Endothelial cell of umbilical vein (primary cell): ENCODE measurements around the gene TRERF1. TPM values are rescaled to one million over a fixed set of nuclear protein-coding genes. Genes with fewer than 3 reads are reported as not detected.

Experiments used
- BruUV-seq: library from RNA; stranded (reverse); fragments of 400-500 nt; replicated peaks from 2 replicates; lab custom pipeline; 2021; lab: Mats Ljungman, UMichigan
- CTCF ChIA-PET: fragments of 300-600, 350-600 bp; sonication (Branson Sonifier 250); formaldehyde crosslinking; loops from one replicate; lab custom pipeline; 2021; ENCODE audit warnings: antibody characterized with exemption, inconsistent platforms; lab: Charles Lee
- POLR2A ChIA-PET: fragments of 300-600, 350-600 bp; sonication (Branson Sonifier 250); formaldehyde crosslinking; loops from one replicate; lab custom pipeline; 2021; ENCODE audit warnings: antibody characterized with exemption, inconsistent platforms; lab: Charles Lee
- DNase-seq: peaks from one replicate; pipeline ENCODE4 v3.0.0-alpha.2; 2011; ENCODE audit warnings: low read depth, low spot score
- FAIRE-seq: peaks from 2 replicates; lab custom pipeline; 2011; peaks lifted over from hg19 to GRCh38; lab: Jason Lieb, UNC
- H2AFZ ChIP-seq: 2 replicates; pipeline ENCODE4 v1.6.0; 2012; ENCODE audit warnings: low read depth, low read length, control low read depth, inconsistent platforms
- H3K27ac ChIP-seq: 2 replicates; pipeline ENCODE4 v1.5.1; 2011; ENCODE audit warnings: low read depth, mild to moderate bottlenecking, control low read depth, low read length, moderate library complexity; ENCODE audit not compliant: insufficient read depth
- H3K27me3 ChIP-seq, 2 experiments: 2 replicates each; pipeline versions ENCODE4 v1.6.0 to v1.6.1; 2011; ENCODE audit warnings: low read length in 2 of 2, mixed read lengths in 1 of 2; ENCODE audit not compliant: control insufficient read depth in 2 of 2, insufficient read depth in 2 of 2
- H3K36me3 ChIP-seq, 2 experiments: 2 replicates in 1 of 2; 3 replicates in 1 of 2; pipeline ENCODE4 v1.5.1; 2011; ENCODE audit warnings: low read length in 2 of 2, mild to moderate bottlenecking in 1 of 2, moderate library complexity in 1 of 2; ENCODE audit not compliant: control insufficient read depth in 2 of 2, insufficient read depth in 2 of 2; ENCODE audit errors: extremely low read depth in 1 of 2
- H3K4me1 ChIP-seq: 3 replicates; pipeline ENCODE4 v1.5.1; 2011; ENCODE audit warnings: mild to moderate bottlenecking, low read length; ENCODE audit not compliant: control insufficient read depth, insufficient read depth; ENCODE audit errors: extremely low read depth
- H3K4me2 ChIP-seq: 2 replicates; pipeline ENCODE4 v1.6.1; 2011; ENCODE audit warnings: low read length, control low read depth, mixed read lengths; ENCODE audit not compliant: insufficient read depth
- H3K4me3 ChIP-seq, 3 experiments: fragments of 200-600 bp in 1 of 3; sonication (generic), shearing (Covaris generic) in 1 of 3; replicated peaks in 1 of 3; 2 replicates each; pipeline ENCODE4 v1.5.1; 2011 to 2016; ENCODE audit warnings: control low read depth in 3 of 3, low read length in 3 of 3, mild to moderate bottlenecking in 2 of 3, inconsistent platforms in 1 of 3, low read depth in 1 of 3, moderate library complexity in 1 of 3; ENCODE audit not compliant: insufficient read depth in 1 of 3
- H3K79me2 ChIP-seq: 2 replicates; pipeline ENCODE4 v1.6.0; 2012; ENCODE audit warnings: low read length, inconsistent platforms; ENCODE audit not compliant: control insufficient read depth, insufficient read depth
- H3K9ac ChIP-seq: replicated peaks from 2 replicates; pipeline ENCODE3; 2011; ENCODE audit warnings: low read length, control low read depth; ENCODE audit not compliant: insufficient read depth; ENCODE audit errors: extremely low read depth
- H3K9me1 ChIP-seq: replicated peaks from 3 replicates; pipeline ENCODE4 v1.6.0; 2011; ENCODE audit warnings: mild to moderate bottlenecking, low read length; ENCODE audit not compliant: control insufficient read depth, insufficient read depth; ENCODE audit errors: extremely low read depth
- H3K9me3 ChIP-seq: replicated peaks from 2 replicates; pipeline ENCODE4 v1.5.1; 2012; ENCODE audit warnings: low read length, inconsistent platforms; ENCODE audit not compliant: control insufficient read depth, insufficient read depth
- H4K20me1 ChIP-seq: replicated peaks from 2 replicates; pipeline ENCODE3; 2011; ENCODE audit warnings: mild to moderate bottlenecking, low read length; ENCODE audit not compliant: control insufficient read depth, insufficient read depth; ENCODE audit errors: extremely low read depth
- EZH2 ChIP-seq: IDR thresholded peaks from 2 replicates; pipeline ENCODE4 v1.6.1; 2012; ENCODE audit warnings: borderline replicate concordance, low read depth, mild to moderate bottlenecking, moderate library complexity, low read length, inconsistent platforms; ENCODE audit not compliant: severe bottlenecking
- FOS ChIP-seq: IDR thresholded peaks from 2 replicates; pipeline ENCODE4 v1.6.1; 2011; ENCODE audit warnings: mild to moderate bottlenecking, low read length, moderate library complexity, borderline replicate concordance; ENCODE audit not compliant: insufficient read depth
- GATA2 ChIP-seq: IDR thresholded peaks from 2 replicates; pipeline ENCODE4 v1.7.0; 2011; ENCODE audit warnings: low read depth, mild to moderate bottlenecking, moderate library complexity, mixed read lengths, low read length; ENCODE audit not compliant: insufficient read length, insufficient read depth
- JUN ChIP-seq: IDR thresholded peaks from 2 replicates; pipeline ENCODE4 v1.6.1; 2011; ENCODE audit warnings: borderline replicate concordance, low read depth; ENCODE audit not compliant: insufficient read length, insufficient read depth
- MYC ChIP-seq: IDR thresholded peaks from one replicate; pipeline ENCODE4 v1.6.1; 2011; ENCODE audit warnings: mild to moderate bottlenecking, low read depth, low read length
- POLR2A ChIP-seq: IDR thresholded peaks from 2 replicates; pipeline ENCODE4 v1.6.1; 2012; ENCODE audit warnings: low read depth, mild to moderate bottlenecking, control low read depth, low read length
- POLR2AphosphoS5 ChIP-seq: IDR thresholded peaks from 2 replicates; pipeline ENCODE4 v1.6.1; 2012; ENCODE audit warnings: low read depth, mild to moderate bottlenecking, control low read depth, low read length, moderate library complexity; ENCODE audit not compliant: insufficient read depth
- dilution Hi-C: fragments of 300-500 bp; cut with MboI; formaldehyde crosslinking; loops from one replicate; pipeline ENCODE4 v1.15.0; 2019; ENCODE audit warnings: low sequenced_read_pairs; ENCODE audit not compliant: extremely low pct_ligation_motif_present
- intact Hi-C: fragments of 100-400 bp; cut with micrococcal nuclease; formaldehyde crosslinking; loops from one replicate; pipeline ENCODE4 v1.10.0; 2022
- polyA plus RNA-seq, 4 experiments: library from polyadenylated mRNA; depleted of rRNA in 3 of 4; stranded (reverse) in 3 of 4; unstranded in 1 of 4; fragments of >200 nt; gene quantifications; 2 replicates each; pipeline versions ENCODE4 v1.2.1 to v1.2.3, GENCODE V29; 2011 to 2012; ENCODE audit warnings: missing spikeins in 1 of 4
- total RNA-seq: library from RNA; stranded (reverse); gene quantifications from 2 replicates; pipeline ENCODE4 v1.2.3, GENCODE V29; 2021
- TF ChIP-seq, protein P1 (sequence below): IDR thresholded peaks from 2 replicates; pipeline ENCODE4 v1.6.1; 2011; ENCODE audit not compliant: insufficient read depth, insufficient read length
- TF ChIP-seq, protein P2 (sequence below), 2 donors: IDR thresholded peaks; 1 replicate in 1 of 2; 2 replicates in 1 of 2; pipeline ENCODE4 v1.5.1; 2011; ENCODE audit warnings: low read length in 2 of 2, mild to moderate bottlenecking in 2 of 2, moderate library complexity in 2 of 2, control low read depth in 1 of 2, inconsistent platforms in 1 of 2, low read depth in 1 of 2; ENCODE audit not compliant: insufficient read depth in 1 of 2; ENCODE audit errors: extremely low read depth in 1 of 2

Gene TRERF1
- total and polyA plus RNA-seq, 2 donors (not counting 3 experiments of a cell fraction or from before 2014, with no cell fraction given) = 0.73 to 5.5 TPM

DNA sequence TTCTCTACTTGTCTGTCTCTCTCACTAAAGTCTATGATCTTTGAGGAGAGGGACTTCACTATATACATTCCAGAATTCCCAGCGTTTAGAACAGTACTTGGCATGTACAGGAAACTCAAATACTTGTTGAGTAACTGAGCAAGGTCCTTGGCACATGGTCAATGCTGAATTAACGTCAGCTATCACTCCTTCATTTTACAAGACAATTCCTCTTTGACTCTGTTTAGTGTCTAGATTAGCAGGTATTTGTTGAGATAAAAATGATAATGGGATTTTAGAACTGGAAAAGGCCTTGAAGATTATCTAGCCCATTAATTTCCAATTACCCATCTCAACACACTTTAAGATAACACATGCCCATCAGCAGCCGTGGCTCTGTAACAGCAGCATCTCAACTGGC is 250.3 kb downstream of the TRERF1 start:
- intact Hi-C loops = no loop called here
- no peaks in the 10 kb centered on the region for H3K27me3 ChIP-seq
- no peaks in the 10 kb centered on the region for H3K79me2 ChIP-seq
- H3K4me3 ChIP-seq = no peak overlapping the region
- no peak overlapping the region for H2AFZ ChIP-seq
- H3K9ac ChIP-seq = no peak overlapping the region
- H3K9me3 ChIP-seq = no peaks in the 10 kb centered on the region
- no peak overlapping the region for H3K27ac ChIP-seq
- TF ChIP-seq GATA2 = no peak
- TF ChIP-seq JUN = no peak
- TF ChIP-seq FOS = no peak
- ChIA-PET POLR2A (no interaction called here), CTCF (interaction anchor here (4.7 kb wide), 1 partner anchor 13 kb away, joined by 22 read pairs; no protein-coding TSS in a partner anchor)
- H4K20me1 ChIP-seq = no peaks in the 10 kb centered on the region
- no TSS peak for BruUV-seq
- H3K4me2 ChIP-seq = no peak overlapping the region
- dilution Hi-C loops = no loop called here
- peaks cover 0 to 3% of the 10 kb centered on the region in 2 experiments for H3K36me3 ChIP-seq
- no peaks in the 10 kb centered on the region for H3K9me1 ChIP-seq
- FAIRE-seq (no peak), DNase-seq (no peak)
- peaks cover 6% of the 10 kb centered on the region for H3K4me1 ChIP-seq

DNA sequence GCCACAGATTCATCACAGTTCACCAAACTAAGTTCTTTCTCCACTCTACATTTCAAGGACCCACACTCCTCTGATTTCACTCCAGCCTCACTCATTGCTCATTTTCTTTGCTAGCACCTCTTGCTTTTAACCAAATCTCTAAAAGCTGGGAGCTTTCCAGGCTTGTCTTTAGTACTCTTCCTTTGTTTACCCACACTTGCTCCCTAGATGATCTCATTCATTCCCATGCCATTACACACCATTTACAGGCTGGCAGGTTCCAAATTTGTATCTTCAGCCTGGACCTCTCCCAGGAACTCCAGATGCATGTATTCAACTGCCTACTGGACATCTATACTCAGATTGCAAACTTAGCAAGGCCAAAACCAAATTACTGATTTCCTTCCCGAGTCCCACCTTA is 251.7 kb downstream of the TRERF1 start:
- Histone ChIP-seq H2AFZ (no peak overlapping the region), H3K9ac (no peak overlapping the region), H3K27me3 (no peaks in the 10 kb centered on the region), H4K20me1 (no peaks in the 10 kb centered on the region), H3K27ac (no peak overlapping the region), H3K79me2 (no peaks in the 10 kb centered on the region), H3K4me1 (peaks cover 6% of the 10 kb centered on the region), H3K9me1 (no peaks in the 10 kb centered on the region), H3K4me2 (no peak overlapping the region), H3K36me3 (peaks cover 0 to 3% of the 10 kb centered on the region in 2 experiments), H3K9me3 (no peaks in the 10 kb centered on the region), H3K4me3 (no peak overlapping the region)
- DNase-seq (no peak), FAIRE-seq (no peak)
- intact Hi-C loops (no loop called here), dilution Hi-C loops (no loop called here)
- no TSS peak for BruUV-seq
- POLR2A ChIA-PET = interaction anchor here (0.7 kb wide), 1 partner anchor 582 kb away, joined by 10 read pairs; the partner anchor contains the start of gene BICRAL
- CTCF ChIA-PET = interaction anchor here (1.7 to 4.7 kb wide), 2 partner anchors 15 to 96 kb away, joined by 4 to 22 read pairs; no protein-coding TSS in a partner anchor
- TF ChIP-seq, protein P1, sequence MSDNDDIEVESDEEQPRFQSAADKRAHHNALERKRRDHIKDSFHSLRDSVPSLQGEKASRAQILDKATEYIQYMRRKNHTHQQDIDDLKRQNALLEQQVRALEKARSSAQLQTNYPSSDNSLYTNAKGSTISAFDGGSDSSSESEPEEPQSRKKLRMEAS = no peak
- TF ChIP-seq POLR2A (no peak), JUN (no peak), MYC (no peak), POLR2AphosphoS5 (no peak), FOS (no peak), GATA2 (no peak), EZH2 (no peak)
- TF ChIP-seq, protein P2, sequence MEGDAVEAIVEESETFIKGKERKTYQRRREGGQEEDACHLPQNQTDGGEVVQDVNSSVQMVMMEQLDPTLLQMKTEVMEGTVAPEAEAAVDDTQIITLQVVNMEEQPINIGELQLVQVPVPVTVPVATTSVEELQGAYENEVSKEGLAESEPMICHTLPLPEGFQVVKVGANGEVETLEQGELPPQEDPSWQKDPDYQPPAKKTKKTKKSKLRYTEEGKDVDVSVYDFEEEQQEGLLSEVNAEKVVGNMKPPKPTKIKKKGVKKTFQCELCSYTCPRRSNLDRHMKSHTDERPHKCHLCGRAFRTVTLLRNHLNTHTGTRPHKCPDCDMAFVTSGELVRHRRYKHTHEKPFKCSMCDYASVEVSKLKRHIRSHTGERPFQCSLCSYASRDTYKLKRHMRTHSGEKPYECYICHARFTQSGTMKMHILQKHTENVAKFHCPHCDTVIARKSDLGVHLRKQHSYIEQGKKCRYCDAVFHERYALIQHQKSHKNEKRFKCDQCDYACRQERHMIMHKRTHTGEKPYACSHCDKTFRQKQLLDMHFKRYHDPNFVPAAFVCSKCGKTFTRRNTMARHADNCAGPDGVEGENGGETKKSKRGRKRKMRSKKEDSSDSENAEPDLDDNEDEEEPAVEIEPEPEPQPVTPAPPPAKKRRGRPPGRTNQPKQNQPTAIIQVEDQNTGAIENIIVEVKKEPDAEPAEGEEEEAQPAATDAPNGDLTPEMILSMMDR (IDR thresholded peaks at IDR 0.05; ENCODE audit: extremely low read depth in 1 of 2, insufficient read depth in 1 of 2, low read depth in 1 of 2, low read length in 2 of 2) = no peak
